Measurements from ENCODE around the gene TCERG1L.

The TCERG1L gene

DNA sequence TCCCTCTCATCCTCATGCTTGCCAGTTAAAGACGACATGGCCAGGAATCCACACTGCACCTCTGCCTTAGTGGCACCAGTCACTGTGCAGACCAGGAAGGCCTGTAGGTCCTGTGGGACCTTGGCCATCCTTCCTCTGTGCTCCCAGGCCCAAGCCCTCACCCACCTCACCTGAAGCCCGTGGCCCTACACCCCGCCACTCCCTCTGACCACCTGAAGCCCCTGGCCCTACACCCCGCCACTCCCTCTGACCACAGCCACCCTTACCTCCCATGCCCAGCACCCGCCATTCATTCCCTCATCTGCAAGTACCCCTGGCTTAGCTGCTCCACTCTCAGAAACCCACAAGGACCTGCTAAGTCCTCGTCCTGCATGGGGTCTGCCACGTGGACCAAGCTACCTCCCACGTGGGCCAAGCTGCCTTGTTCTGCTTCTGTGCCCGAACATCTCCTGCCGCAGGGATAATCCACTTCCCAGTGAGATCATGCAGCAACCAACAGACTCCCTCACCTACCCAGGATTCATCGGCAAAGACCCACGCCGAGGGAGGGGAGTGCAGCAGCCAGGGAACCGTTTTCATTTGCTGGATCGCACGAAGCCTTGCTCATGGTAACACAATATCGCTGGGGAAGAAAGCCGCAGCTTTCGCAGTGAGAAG, 151.2 kb downstream of the TCERG1L start:
- DNase-seq (ENCODE audit: low read depth in 2 of 2): no peak
- H3K4me3 ChIP-seq (replicated peaks in 1 of 2; ENCODE audit: low read depth in 2 of 2, low read length in 2 of 2): no peak overlapping the region
- TF ChIP-seq, protein P1, sequence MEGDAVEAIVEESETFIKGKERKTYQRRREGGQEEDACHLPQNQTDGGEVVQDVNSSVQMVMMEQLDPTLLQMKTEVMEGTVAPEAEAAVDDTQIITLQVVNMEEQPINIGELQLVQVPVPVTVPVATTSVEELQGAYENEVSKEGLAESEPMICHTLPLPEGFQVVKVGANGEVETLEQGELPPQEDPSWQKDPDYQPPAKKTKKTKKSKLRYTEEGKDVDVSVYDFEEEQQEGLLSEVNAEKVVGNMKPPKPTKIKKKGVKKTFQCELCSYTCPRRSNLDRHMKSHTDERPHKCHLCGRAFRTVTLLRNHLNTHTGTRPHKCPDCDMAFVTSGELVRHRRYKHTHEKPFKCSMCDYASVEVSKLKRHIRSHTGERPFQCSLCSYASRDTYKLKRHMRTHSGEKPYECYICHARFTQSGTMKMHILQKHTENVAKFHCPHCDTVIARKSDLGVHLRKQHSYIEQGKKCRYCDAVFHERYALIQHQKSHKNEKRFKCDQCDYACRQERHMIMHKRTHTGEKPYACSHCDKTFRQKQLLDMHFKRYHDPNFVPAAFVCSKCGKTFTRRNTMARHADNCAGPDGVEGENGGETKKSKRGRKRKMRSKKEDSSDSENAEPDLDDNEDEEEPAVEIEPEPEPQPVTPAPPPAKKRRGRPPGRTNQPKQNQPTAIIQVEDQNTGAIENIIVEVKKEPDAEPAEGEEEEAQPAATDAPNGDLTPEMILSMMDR (IDR thresholded peaks at IDR 0.05; ENCODE audit: low read depth, low read length): no peak

DNA sequence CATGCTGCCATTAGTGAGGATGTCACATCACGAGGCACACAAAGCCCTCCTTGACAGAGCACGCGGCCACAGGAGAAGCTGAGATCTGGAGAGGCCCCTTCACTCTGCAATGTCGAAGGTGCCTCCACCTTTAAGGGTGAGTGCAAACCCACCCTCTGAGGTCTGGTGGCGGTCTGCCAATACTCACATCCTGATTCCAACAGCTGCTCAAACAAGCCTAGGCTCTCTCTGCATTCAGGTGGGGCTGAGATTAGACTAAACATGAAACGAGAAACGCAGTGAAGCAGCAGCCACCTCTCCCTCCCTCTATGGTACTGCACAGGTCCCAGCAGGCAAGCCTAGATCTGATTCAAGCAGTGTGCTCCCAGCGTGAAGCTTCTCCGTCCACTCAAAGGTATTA, 151.8 kb downstream of the TCERG1L start:
- no peak overlapping the region for H3K4me3 ChIP-seq (replicated peaks in 1 of 2; ENCODE audit: low read depth in 2 of 2, low read length in 2 of 2)
- TF ChIP-seq, protein P1 (IDR thresholded peaks at IDR 0.05; ENCODE audit: low read depth, low read length): no peak
- no peak for DNase-seq (ENCODE audit: low read depth in 2 of 2)

DNA sequence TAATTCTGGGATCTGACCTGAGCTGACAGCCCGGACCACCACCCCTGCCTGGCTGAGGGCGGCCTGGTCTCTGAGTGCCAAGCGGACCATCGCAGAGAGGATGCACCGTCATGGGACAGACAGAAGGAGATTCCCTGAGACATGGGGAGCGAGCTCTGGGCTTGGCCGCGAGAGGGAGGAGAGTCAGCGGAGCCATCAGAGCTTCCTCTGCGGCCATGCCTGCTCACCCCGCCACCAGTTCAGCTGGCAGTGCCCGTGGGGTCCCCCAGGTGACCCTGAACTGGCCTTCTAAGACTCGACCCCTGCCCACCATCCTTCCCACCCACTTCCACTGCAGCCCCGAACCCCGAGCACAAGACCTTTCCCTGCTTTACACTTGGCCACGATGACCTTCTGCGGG, 152.8 kb downstream of the TCERG1L start:
- no peak overlapping the region for H3K4me3 ChIP-seq (replicated peaks in 1 of 2; ENCODE audit: low read depth in 2 of 2, low read length in 2 of 2)
- TF ChIP-seq, protein P1 (IDR thresholded peaks at IDR 0.05; ENCODE audit: low read depth, low read length): no peak
- DNase-seq (ENCODE audit: low read depth in 2 of 2): no peak

DNA sequence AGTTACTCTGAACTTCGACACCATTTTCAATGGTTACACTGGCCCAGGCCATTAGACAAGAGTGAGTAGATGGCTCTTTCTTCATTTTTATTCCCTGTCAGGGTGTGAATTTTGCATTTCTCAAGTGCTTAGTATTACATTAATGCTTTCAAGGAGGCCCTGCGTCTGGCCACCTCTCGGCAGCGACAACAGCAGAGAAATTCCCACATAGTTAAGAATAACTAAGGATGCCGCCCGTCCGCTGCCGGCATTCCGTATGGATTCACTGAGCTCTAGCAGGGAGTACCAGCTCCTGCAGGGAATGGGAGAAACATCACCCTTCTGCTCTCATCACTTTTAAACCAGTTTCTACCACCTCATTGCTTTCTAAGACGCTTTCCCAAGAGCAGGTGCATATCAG, 153.6 kb downstream of the TCERG1L start:
- TF ChIP-seq, protein P1 (IDR thresholded peaks at IDR 0.05; ENCODE audit: low read depth, low read length): no peak
- no peak overlapping the region for H3K4me3 ChIP-seq (replicated peaks in 1 of 2; ENCODE audit: low read depth in 2 of 2, low read length in 2 of 2)

DNA sequence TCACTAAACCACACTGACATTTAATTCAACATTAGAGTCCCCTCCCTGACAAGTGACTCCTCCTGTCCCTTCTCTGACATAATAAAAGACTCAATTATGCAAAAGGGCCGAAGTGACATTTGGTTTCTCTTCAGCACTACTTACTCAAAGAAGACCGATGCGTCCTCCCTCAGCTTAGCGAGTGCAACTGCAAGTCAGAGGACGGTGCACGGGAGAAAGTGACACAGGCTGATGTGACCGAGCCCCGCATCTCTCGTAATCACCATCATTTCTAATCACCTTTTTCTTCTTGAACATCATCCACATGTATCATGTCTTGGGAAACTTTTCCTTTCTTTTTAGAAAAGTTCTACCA, 155.7 kb downstream of the TCERG1L start:
- DNase-seq (ENCODE audit: low read depth in 2 of 2): no peak
- TF ChIP-seq, protein P1 (IDR thresholded peaks at IDR 0.05; ENCODE audit: low read depth, low read length): no peak
- no peak overlapping the region for H3K4me3 ChIP-seq (replicated peaks in 1 of 2; ENCODE audit: low read depth in 2 of 2, low read length in 2 of 2)

More for the DNA sequence above, 153.6 kb downstream of the TCERG1L start:
- no peak for DNase-seq (ENCODE audit: low read depth in 2 of 2)

DNA sequence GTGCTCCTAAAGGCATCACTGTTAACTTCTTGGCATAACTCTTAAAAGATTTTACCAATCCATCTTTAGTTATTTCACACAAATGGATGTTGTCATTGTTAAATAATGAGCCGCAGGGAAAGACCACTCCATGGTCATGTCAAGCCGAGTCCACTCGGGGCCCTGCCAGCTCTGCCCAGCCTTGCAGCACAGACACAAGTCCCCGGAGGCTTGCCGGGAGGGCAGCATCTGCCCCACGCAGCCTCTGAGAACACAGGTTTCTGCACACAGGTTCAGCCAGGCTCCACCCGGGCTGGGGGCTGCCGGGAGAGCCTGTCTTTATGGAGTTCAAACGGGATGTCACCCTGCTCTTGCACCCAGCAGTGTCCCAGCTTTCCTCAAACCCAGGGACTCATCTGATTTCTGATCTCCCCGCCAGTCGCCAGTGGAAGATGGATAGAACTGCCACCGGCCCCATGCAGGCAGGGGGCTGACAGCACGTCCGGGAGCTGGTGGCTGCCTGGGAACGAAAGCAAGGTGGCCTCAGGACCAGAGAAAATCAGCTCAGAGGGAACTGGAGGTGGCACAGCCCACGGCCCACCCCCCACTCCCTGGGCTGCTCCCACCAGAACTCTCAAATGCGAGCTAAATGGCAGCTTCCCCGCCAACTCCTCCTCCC, 156.2 kb downstream of the TCERG1L start:
- TF ChIP-seq, protein P1 (IDR thresholded peaks at IDR 0.05; ENCODE audit: low read depth, low read length): no peak
- DNase-seq (ENCODE audit: low read depth in 2 of 2): no peak
- no peak overlapping the region for H3K4me3 ChIP-seq (replicated peaks in 1 of 2; ENCODE audit: low read depth in 2 of 2, low read length in 2 of 2)
